GM21367 (cell line): ENCODE measurements around the gene SYNJ1.
A peak's percentile ranks its signal among the peaks of the same experiment; 100 is the strongest.
"Not testable (repeated sequence)": the region's sequence is repeated elsewhere in the genome, so short reads cannot be mapped to it uniquely, and the experiment has no call there.

Experiments
- ATAC-seq: cut with Tn5 transposase; IDR thresholded peaks from one replicate; pipeline ENCODE4 v1.9.1; 2021; ENCODE audit not compliant: unreplicated experiment

Gene SYNJ1

DNA sequence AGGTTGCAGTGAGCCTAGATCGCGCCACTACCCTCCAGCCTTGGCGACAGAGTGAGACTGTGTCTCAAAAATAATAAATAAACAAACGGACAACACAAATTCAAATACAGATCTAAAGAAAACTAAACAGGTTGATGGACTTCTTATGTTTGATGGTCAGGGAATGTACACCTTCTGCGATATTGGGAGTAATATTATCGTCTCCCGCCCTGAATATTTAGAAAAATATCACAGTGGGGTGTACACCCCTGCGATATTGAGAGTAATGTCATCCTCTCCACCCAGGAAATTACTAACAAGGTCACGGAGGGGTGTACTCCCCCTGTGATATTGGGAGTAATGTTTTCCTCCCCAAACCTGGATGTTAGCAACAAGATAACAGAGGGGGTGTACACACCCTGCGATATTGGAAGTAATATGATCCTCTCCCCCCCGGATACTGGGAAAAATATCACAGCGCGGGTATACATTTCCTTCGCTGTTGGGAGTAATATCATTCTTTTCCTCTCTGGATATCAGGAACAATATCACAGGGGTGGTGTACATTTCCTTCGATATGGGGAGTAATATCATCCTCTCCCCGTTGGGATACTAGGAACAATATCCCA, 114.3 kb downstream of the SYNJ1 start:
- ATAC-seq: no peak

DNA sequence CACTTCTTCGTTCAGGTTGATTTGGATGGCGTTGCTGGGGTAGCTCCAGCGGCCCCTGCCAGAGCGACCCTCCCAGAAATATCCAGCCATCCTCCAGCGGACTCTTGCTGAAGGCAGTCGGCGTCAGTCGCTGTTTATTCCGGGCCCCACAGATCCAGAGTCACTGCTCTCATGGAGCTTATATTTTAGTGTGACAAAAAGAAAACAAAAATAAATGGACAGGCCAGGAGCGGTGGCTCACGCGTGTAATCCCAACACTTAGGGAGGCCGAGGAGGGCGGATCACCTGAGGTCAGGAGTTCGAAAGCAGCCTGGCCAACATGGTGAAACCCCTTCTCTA, 114.8 kb downstream of the SYNJ1 start:
- no peak for ATAC-seq

DNA sequence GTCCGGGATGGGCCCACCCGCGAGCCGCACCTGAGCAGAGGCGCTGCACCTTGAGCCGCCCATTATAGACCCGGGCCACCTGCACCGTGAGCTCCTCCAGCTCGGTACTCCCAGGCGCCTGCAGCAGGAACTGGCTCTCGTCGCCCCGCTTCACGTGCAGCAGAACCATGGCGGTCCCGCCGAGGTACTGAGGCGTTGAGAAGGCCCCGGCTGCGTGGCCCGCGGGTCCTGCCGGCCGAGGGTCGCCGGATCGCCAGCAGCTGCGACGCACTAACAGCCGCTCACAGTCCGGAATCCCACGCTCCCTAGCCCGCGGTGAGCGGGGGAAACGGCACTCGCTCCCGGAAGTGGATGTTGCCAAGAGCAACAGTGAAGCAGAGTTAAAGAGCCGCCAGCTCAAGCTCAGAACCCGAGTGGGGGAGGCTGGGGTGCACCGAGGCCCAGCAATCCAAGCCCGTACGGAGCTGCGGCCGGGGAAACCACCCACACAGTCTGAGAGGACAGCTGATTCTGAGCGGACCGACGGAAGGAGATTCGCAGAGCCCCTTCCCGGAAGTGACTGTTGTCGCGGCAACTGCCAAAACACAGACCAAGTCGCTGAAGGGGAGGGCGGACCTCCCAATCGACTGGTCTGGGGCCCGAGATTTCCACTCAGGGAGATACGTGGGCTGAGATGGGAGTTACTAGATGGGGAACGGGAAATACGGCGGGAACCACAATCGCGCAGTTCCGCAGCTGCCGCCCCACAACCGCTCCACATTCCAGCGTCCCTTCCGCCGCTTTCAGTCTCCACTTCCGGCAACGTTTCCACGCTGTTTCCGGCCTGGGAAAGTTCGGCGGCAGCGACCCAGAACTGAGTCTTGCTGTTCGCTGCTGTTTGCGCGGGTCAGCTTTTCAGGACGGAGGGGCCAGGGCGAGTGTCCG, 115.5 kb downstream of the SYNJ1 start, which contains the start of gene CFAP298:
Gene CFAP298 (minus strand): TSS at position 303 of the 924 bp plus-strand sequence. CDS start 134 bp downstream, at position 169.
- peak; percentile 93 for ATAC-seq

DNA sequence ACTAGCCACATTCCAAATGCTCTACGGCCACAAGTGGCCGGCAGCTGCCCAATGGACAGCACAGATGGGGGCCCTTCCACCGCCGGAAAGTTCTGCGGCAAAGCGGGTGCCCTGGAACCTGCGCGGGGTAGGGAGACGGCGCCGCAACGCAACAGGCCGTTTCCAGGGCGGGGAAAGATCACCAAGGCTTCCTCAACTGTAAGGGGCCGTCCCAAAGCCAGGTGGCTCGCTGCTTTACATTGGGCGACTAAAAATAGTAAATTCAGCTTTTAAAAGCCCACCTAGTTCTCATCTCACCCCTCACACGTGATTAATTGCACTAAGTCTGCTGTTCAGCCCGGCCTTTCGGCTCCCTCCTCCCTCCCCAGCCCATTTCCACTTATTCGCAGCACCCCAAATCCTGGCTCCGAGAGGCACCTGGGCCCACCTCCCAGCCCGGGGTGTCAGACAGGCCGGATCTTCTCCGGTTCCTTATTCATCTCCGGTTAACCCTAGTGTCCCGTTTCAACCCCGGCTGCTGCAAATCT, 116.3 kb downstream of the SYNJ1 start:
- no peak for ATAC-seq

DNA sequence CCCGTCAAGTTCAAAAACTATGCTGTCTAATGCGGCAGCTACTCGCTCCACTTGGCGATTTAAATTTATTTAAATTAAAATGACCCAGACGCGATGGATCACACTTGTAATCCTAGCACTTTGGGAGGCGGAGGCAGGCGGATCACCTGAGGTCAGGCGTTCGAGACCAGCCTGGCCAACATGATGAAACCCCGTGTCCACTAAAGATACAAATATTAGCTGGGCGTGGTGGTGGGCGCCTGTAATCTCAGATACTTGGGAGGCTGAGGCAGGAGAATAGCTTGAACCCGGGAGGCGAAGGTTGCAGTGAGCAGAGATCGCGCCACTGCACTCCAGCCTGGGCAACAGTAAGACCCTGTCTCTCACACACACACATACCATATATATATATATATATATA, 116.9 kb downstream of the SYNJ1 start:
- ATAC-seq: not testable (repeated sequence)

DNA sequence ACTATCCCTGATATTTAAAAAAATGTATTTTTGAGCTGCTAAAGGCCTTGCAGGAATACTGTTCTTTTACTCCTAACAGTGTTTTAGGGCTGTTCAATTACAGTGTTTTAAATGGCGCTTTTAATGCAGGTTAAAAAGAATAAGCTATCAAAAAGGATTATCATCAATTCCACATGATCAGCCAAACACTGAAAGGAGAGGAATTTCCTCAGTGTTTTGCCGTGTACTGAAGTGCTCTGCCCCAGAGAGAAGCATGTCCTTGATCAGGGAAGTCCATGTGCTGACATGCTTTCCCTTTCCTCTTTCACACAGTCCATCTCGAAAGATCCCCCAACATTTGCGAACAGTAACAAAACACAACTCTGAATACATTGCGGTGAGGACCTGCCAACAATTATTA, 119.0 kb downstream of the SYNJ1 start:
- ATAC-seq: no peak

DNA sequence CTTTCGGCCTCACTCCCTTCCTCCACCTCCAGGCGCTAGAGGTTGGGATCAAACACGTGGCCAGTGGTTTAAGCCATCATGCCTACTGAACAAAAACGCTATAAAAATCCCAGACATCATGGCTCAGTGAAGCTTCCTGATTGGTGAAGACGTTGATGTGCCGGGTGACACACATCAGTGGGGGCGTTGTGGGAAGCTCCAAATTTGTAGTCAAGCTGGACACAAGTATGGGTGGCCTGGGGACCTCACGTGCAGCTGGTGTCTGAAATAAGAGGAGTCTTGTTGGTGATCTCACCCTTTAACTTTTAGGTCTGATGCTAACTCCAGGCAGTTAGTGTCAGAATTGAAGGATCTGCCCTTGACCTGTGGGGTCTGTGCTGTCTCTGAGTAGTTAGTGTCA, 122.3 kb downstream of the SYNJ1 start:
- no peak for ATAC-seq

DNA sequence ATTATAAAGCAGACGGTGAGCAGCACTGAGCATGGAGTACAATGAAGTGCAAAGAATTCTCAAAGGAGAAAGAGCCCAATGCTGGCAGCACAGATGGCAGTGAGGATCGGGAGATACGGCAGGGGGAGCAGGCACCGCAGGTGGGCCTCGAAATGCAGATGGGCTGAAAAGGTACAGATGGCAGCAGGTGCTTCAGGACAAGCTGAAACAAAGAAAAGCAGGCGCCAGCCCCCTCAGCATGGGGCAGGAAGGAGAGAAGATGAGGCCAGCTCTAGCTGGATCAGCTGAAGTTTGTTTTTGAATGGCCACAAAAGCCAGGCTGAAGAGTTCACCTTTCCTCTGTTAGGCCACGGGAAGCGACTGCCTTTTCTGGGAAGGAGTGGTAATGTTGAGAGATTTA, 123.3 kb downstream of the SYNJ1 start:
- no peak for ATAC-seq

DNA sequence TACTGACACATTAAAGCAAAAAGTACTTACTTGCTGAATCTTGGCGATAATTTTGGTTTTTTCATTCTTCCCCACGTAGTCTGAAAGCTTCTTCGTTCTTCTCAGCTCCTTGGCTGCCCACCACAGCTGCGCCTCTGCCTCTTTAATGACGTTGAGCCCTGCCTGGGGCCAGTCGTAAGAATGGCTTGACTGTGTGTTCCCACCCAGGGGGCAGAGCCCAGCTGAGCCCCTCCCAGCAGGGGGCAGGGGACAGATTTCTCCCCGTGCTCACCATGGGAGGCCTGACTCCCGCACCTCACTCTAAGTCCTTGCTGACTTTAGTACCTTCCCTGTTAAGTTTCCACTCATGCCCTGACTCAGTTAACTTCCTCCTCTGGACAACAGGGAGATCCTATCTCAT, 124.7 kb downstream of the SYNJ1 start:
- ATAC-seq: no peak

DNA sequence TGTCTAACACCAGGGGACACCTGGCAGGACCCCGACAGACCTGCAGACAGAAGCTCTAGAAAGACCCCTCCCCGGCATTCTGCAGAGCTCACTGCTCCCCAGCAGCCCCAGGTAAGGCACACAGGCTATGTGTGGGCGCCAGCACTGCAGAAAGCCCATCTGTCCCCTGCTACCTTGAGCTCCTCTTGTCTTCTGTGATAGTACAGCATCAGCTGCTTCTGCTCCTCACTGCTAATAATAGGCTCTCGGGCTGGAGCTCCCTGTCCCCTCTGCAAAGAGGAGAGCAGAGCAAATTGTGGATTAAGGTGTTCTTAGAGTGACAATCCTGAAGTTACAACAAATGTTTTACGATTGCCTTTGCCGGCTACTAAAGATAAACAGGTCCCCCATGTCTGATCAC, 125.7 kb downstream of the SYNJ1 start:
- ATAC-seq: no peak

DNA sequence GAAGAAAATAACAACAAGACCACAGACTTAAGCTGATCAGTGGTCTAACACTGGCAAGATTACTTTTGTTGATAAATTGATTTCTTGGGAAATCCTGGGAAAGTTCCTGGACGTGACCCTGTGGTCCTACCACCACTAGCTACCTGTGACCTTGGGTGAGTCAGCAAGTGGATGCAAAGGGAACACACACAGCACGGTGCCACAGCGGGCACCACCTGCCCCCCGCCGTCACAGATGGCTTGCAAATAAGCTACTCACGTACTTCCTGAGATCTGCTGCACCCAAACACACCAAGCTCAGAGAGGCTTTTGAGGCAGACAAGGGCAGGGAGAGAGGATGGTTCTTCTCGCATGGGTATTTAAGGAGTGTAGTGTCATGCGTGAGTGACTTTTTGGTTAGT, 128.3 kb downstream of the SYNJ1 start:
- no peak for ATAC-seq

DNA sequence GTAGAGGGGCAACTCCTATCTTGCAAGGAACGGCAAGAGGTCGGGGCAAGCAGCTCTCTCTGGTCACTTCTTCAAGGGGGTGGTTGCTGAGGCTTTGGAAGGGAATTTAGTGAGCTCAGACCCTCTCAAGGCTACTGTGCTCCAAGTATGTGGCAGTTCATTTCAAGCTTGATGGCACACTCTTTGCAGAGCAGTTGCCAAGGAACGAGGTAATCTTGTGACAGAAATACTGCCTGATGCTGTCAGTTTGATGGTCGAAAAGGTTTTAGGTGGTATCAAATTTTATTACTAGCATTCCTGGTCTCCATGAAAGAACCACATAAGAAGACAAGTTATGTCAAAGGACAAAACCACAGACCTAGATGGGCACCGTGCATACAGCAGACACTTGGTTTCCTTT, 128.7 kb downstream of the SYNJ1 start:
- no peak for ATAC-seq

DNA sequence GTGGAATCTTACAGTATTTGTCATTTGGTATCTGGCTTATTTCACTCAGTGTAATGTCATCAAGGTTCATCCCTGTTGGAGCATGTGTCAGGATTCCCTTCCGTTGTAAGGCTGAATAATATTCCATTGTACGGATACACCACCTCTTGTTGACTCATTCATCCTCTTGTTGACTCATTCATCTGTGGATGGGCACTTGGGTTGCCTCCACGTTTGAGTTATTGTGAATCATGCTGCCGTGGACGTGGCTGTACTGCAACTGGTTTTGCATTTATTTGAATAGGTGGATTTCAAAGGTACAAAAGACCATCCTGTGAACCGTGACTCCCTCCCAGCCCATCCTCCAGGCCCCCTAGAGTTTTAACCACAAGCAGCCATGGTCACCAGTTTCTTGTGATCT, 130.6 kb downstream of the SYNJ1 start:
- ATAC-seq: no peak

DNA sequence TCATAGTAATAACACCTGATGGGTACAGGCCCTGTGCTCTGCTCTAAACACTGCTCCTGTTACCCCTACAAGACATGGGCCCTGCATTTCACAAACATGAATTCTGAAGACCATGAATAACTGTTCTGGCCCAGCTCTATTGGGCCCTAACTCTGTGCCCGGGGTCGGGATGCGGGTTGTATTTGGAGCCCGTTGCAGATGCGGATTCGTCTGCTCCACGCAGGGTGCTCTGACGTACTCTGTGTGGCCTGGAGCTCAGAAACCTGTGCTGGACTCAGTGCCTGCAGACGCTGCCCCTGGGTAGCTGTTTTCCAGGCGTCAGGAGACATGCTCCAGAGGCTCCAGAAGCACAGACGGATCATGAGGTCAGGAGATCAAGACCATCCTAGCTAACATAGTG, 132.4 kb downstream of the SYNJ1 start:
- ATAC-seq: no peak

DNA sequence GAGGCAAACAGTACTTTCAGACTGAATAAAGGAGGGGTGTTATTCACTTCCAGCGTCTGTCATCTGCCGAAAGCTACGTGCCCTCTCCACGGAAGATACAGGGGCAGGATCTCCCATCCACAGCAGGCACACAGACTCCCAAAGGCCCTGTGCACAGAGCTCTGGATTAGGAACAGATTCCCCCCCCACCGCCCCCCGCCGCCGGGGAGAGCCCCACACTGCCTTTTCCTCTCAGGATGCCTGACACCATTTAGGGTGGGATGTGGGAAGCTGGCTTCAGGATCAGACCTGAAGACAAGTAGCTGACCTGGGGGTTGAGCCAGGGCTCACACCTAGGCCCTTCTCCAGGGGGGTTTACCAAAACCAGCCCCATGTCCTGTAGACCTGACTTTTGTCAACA, 134.1 kb downstream of the SYNJ1 start:
- no peak for ATAC-seq

DNA sequence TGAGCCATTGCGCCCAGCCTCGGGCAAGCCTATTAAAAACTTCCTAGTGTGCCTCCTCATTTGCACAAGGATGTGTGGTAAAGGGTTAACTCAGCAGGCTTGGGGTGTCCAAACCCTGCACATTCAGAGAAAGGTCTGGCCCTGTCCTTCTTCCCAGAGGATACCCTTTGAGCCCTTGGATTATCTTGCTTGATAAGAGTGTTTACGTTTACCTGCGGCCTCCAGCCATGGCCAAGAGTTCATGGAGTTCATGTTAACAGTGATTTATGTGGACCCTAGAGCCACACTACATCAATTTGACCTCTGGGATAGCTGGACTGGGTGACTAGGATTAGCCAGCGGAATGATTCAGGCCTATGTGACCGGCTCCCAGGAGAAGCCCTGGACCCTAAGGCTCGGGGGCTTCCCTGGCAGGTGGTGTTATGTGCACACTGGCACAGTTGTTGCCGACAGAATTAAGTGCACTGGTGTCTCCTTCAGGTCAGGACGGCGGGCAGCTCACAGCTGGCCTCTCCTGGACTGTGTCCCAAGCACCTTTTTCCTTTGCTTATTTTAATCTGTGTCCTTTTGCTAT, 134.8 kb downstream of the SYNJ1 start:
- no peak for ATAC-seq

DNA sequence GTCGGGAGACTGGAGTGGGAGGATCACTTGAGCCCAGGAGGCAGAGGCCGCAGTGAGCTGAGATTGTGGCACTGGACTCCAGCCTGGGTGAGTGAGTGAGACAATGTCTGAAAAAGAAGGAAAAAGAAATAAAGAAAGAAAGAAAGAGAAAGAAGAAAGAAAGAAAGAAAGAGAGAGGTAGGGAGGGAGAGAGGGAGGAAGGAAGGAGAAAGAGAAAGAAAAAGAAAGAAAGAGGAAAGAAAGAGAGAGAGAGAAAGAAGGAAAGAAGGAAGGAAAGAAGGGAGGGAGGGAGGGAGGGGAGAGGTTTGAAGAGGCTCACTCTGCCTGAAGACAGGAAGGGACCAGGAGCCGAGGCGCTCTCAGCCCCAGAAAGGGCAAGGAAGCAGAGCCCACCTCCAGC, 137.7 kb downstream of the SYNJ1 start:
- ATAC-seq: no peak

DNA sequence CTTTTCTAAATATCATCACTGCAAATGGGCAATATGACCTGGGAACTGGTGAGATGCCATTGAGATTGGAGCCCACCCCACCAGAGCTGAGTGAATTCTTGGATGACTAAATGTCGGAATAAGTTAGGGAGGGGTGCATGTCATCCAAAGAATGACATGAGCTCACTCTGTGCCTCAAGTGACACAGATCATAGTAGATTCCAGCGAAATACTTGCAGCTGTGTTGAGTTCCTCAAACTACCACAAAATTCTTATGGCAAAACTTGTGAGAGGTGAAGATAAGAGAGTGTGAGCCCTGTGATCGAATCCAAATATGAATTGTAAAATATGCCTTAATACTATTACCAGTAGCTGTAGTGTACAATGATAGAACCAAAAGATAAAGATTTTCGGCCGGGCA, 140.2 kb downstream of the SYNJ1 start:
- ATAC-seq: no peak

DNA sequence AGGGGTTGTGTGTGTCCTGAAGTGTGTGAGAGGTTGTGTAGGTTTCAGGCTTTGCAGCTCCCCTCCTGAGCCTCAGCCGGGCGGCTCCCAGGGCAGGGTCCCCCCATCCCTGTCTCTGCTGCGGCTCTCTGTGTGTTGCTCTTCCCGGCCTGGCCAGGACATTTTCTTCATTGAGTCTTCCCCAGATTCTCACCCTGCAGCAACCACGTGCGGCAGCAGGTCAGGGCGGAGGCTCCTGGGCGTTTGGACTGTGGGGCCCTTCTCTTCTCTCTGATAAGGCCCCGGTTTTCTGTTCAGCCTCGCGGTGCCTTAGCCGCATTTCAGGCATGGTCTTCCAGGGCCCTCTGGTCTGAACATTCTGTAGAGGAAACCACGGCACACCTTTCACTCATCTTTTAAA, 140.7 kb downstream of the SYNJ1 start:
- ATAC-seq: no peak

DNA sequence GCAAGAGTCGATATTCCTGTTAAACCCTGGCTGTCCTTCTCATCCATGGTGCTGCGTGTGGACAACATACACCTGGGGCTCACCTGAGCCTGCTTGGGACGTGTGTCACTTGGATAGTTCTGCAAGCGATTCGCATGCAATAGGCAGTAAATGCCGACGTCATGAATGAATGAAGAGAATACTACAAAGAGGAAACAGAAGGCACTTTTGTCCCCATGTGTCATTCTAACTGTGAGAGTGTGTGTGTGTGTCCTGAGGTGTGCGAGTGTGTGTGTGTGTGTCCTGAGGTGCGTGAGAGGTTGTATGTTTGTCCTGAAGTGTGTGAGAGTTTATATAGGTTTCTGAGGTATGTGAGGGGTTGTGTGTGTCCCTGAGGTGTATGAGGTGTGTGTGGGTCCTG, 141.8 kb downstream of the SYNJ1 start:
- ATAC-seq: no peak

DNA sequence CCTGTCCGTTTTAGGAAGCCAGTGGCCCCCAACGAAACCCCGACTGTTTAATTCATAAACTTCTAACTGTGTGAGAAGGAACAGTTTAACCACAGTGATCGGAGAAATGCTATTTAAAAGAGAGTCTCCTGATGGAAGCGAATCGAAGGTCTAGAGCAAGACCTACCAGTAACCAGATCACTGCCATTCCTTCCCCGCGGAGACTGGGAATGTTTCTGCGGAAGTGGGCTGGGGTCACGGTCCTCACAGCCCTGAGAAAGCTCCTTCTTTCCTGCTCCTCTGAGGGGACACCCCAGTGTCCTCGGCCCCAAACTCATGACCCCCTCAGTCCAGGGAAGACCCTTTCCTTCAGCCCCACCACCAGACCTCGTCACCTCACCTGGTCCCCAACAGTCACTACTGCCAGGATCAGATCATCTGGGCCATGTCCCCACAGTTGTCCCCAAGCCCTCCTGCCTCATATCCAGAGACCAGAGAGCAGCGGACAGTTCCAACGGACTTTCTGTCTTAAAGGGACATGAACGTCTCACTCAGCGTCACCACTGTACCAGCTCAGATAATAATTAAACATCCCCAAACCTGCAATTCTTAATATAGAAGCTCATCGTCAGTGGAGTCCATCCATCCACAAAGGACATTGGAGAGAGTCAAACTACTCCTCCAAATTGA, 142.6 kb downstream of the SYNJ1 start, which contains the start of gene TCP10L:
Gene TCP10L (minus strand): TSS at position 482 of the 669 bp plus-strand sequence. CDS start 1,219 bp downstream, outside the sequence.
- no peak for ATAC-seq
